SH-SY5Y (cell line): ENCODE results near the gene COLQ.

ENCODE experiments used
- GATA2 ChIP-seq: IDR thresholded peaks from 2 replicates; pipeline ENCODE4 v1.6.1; 2011; ENCODE audit warnings: mild to moderate bottlenecking, low read depth, low read length
- GATA3 ChIP-seq: IDR thresholded peaks from 2 replicates; pipeline ENCODE4 v1.6.1; 2011; ENCODE audit warnings: low read depth, mild to moderate bottlenecking, low read length, moderate library complexity

DNA sequence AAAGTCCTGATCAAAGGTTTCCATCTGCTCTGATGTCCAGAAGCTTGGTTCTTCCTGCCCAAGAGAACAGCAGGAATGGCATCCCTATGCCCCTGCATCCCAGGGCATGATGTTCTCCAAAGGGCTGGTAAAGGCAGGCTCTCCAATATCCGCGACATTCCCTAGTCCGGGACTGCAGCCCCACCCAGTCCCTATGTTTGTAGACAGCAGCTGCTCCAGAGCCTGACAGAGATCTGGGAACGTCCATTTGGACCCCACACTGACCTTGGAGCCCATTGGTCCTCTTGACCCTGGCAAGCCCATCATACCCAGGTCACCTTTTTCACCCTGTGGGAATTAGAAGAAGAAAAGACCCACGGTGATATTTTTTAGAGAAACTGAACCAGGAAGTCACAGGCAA is 46.3 kb downstream of the COLQ start:
- TF ChIP-seq GATA2 (no peak), GATA3 (no peak)
